ENCODE results near the gene SPRED3.

GRCh38 chr19:38420935-38421334 is 32.4 kb downstream of the SPRED3 start:
- TF ChIP-seq CEBPB (IDR thresholded peaks at IDR 0.05) (no peak), TAF1 (IDR thresholded peaks at IDR 0.05; ENCODE audit: low read depth) (no peak), EP300 (IDR thresholded peaks at IDR 0.05; ENCODE audit: borderline replicate concordance) (no peak), CREB1 (IDR thresholded peaks at IDR 0.05; ENCODE audit: low read depth) (no peak), MAX (IDR thresholded peaks at IDR 0.05) (no peak), ZBTB7A (IDR thresholded peaks at IDR 0.05; ENCODE audit: low read depth) (no peak), YY1 (IDR thresholded peaks at IDR 0.05; ENCODE audit: low read depth) (no peak), NFIC (IDR thresholded peaks at IDR 0.05) (no peak), TEAD4 (IDR thresholded peaks at IDR 0.05) (no peak), FOXM1 (IDR thresholded peaks at IDR 0.05; ENCODE audit: borderline replicate concordance, low read depth) (no peak), RAD21 (IDR thresholded peaks at IDR 0.05; ENCODE audit: low read depth) (no peak)
- TF ChIP-seq, protein P1, sequence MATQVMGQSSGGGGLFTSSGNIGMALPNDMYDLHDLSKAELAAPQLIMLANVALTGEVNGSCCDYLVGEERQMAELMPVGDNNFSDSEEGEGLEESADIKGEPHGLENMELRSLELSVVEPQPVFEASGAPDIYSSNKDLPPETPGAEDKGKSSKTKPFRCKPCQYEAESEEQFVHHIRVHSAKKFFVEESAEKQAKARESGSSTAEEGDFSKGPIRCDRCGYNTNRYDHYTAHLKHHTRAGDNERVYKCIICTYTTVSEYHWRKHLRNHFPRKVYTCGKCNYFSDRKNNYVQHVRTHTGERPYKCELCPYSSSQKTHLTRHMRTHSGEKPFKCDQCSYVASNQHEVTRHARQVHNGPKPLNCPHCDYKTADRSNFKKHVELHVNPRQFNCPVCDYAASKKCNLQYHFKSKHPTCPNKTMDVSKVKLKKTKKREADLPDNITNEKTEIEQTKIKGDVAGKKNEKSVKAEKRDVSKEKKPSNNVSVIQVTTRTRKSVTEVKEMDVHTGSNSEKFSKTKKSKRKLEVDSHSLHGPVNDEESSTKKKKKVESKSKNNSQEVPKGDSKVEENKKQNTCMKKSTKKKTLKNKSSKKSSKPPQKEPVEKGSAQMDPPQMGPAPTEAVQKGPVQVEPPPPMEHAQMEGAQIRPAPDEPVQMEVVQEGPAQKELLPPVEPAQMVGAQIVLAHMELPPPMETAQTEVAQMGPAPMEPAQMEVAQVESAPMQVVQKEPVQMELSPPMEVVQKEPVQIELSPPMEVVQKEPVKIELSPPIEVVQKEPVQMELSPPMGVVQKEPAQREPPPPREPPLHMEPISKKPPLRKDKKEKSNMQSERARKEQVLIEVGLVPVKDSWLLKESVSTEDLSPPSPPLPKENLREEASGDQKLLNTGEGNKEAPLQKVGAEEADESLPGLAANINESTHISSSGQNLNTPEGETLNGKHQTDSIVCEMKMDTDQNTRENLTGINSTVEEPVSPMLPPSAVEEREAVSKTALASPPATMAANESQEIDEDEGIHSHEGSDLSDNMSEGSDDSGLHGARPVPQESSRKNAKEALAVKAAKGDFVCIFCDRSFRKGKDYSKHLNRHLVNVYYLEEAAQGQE (IDR thresholded peaks at IDR 0.05; ENCODE audit: low read depth) = no peak
- TF ChIP-seq, protein P2, sequence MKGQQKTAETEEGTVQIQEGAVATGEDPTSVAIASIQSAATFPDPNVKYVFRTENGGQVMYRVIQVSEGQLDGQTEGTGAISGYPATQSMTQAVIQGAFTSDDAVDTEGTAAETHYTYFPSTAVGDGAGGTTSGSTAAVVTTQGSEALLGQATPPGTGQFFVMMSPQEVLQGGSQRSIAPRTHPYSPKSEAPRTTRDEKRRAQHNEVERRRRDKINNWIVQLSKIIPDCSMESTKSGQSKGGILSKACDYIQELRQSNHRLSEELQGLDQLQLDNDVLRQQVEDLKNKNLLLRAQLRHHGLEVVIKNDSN (IDR thresholded peaks at IDR 0.05) = no peak

All from Ishikawa (cell line).